Gastrocnemius medialis (tissue), 4 donors: Measurements from ENCODE around the gene NOL4L.

ENCODE experiments used
- POLR2A ChIP-seq, 2 donors: fragments of 450-650 bp; IDR thresholded peaks; one replicate each; pipeline ENCODE4 v1.6.1; 2017; ENCODE audit warnings: antibody characterized with exemption in 2 of 2, mild to moderate bottlenecking in 2 of 2, moderate library complexity in 2 of 2
- TF ChIP-seq, protein P1 (sequence below), 5 experiments: fragments of 450-650 bp in 3 of 5; fragments of 200-600 bp in 2 of 5; sonication (generic) in 2 of 5; IDR thresholded peaks in 4 of 5; conservative IDR thresholded peaks in 1 of 5; 1 replicate in 4 of 5; 2 replicates in 1 of 5; pipeline ENCODE4 v1.5.1; 2016 to 2019; ENCODE audit warnings: antibody characterized with exemption in 5 of 5, mild to moderate bottlenecking in 3 of 5, moderate library complexity in 3 of 5

DNA sequence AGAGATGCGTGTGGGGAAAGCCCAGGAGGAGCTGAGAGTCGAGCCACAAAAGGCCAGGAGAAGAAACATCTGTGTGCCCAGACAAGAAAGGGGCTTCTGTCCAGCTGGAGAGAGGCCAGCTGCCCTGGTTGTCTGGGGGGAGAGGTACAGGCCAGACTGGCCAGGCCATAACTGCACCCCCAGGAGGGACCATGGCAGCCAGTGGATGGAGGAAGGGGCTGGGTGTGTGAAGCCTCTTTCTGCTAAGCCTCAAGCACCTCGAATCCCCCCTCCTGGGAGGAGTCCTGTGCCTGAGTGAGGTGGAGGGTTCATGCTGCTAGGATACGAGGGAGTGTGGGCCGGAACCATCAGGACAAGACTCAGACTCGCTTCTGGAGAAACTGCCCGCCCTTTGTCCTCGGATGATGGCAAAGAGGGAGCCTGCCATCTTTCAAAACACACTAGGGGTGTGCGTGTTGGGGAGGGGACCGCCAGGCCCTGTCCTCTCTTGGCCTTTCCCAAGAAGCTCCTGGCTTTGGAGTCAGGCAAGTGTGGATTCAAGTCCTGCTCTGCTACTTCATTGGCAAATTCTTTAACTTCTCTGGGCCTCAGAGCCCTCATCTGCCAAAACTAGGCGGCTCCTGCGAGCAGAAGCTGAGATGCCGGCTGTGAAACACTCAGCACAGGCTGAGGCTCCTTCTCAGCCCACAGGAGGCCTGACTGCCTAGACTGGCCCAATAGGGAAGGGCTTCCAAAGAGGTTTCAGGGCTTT is 136.7 kb downstream of the NOL4L start:
- no peak for TF ChIP-seq POLR2A (IDR thresholded peaks at IDR 0.05)
- TF ChIP-seq, protein P1, sequence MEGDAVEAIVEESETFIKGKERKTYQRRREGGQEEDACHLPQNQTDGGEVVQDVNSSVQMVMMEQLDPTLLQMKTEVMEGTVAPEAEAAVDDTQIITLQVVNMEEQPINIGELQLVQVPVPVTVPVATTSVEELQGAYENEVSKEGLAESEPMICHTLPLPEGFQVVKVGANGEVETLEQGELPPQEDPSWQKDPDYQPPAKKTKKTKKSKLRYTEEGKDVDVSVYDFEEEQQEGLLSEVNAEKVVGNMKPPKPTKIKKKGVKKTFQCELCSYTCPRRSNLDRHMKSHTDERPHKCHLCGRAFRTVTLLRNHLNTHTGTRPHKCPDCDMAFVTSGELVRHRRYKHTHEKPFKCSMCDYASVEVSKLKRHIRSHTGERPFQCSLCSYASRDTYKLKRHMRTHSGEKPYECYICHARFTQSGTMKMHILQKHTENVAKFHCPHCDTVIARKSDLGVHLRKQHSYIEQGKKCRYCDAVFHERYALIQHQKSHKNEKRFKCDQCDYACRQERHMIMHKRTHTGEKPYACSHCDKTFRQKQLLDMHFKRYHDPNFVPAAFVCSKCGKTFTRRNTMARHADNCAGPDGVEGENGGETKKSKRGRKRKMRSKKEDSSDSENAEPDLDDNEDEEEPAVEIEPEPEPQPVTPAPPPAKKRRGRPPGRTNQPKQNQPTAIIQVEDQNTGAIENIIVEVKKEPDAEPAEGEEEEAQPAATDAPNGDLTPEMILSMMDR (IDR thresholded peaks at IDR 0.05 in 4 of 5, conservative IDR thresholded peaks at IDR 0.05 in 1 of 5) = no peak
